Dermis blood vessel endothelial cell (primary cell): Measurements from ENCODE around the gene TSPEAR. TPM values are rescaled to one million over a fixed set of nuclear protein-coding genes. Genes with fewer than 3 reads are reported as not detected.
"Not testable (repeated sequence)": the region's sequence is repeated elsewhere in the genome, so short reads cannot be mapped to it uniquely, and the experiment has no call there.

Source experiments
- DNase-seq: peaks from one replicate; pipeline ENCODE4 v3.0.0; 2010
- total RNA-seq: library from RNA; depleted of rRNA; stranded (reverse); fragments of >200 nt; gene quantifications from 2 replicates; pipeline ENCODE4 v1.2.3, GENCODE V29; 2014

Gene TSPEAR
- total RNA-seq, 1 donor from 2014 or later, result 1.0 TPM

DNA sequence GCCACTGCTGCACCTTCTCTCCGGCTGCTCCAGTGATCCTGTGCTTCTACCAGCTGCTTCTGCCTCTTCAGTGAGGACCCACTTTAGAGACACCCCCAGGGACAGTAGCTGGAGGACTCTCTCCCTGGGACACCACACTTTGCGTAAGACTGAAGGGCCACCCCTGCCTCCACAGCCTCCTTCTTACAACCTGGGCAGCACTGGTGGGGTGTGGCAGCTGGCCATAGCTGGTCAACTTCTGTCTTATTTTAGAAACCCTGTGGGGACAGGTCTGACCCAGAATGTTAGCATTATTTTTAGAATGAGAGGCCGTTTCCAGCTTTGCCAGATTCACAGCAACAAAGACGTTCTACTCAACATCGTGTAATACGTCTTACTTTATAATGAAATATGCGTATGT, 85.6 kb downstream of the TSPEAR start:
- no peak for DNase-seq

DNA sequence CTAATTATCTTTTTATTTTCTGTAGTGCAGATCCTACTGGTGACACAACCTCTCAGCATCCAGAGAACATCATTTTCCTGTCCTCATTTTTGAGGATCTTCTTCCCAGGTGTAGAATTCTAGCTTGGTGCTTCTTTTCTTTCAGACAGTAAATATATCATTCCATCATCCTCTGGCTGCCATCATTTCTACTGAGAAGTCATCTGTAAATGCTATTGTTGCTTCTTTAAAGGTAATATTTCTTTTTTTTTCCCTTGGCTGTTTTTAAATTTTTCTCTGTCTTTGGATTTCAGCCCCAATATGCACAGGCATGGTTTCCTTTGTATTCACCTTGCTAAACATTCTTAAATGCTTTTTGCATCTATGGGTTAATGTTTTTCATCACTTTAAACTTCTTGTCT, 87.8 kb downstream of the TSPEAR start:
- DNase-seq, result no peak

DNA sequence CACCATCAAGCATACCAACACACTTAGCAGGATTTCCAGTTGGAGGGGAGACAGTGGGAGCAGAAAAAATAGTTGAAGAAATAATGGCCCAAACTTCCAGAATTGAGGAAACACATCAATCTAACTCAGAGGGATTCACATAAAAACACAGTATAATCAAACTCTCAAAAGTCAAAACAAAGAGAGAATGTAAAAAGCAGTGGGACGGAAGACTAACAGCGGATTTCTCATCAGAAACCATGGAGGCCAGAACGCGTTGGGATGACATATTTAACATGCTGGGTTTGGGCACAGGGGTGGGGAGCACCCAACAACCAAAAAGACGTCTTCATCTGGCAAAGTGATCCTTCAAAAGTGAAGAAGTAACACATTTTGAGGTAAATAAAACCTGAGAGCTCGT, 91.5 kb downstream of the TSPEAR start:
- DNase-seq, result no peak

DNA sequence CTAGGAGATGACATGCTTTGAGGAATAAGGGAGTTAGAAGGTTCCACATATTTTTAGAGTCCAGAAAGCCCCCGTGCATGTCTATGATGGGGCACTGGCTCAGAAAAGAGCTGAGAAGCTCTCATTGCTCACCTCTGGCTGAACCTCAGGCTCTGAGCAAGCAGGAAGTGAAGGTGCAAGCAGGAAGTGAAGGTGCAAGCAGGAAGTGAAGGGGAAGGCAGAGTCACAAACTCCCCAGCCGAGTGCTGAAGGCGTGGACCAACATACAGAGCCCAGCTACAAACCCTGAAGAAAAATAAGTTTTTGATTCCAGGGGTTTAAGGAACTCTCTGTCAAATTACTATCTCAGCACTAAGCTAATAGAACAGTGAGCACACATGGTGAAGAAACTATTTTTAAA, 92.5 kb downstream of the TSPEAR start:
- peak; percentile 7 for DNase-seq

DNA sequence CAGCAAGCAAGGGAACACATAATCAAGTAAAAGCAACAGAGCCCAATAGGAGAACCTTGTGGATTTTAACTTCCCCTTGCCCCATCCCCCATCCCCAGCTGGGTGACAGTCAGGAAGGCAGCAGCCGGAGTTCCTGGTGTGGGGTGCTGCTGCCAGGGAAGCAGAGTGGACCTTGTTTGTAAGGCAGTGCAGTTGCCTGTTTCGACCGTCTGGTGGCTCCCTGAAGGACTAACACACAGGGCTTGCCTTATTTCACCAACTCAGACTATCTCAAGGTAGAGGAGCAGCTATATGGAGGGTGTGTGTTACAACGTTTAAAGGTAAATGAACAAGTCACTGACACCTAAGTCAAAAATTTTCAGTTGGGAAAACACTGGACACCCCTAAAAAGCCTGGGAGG, 92.9 kb downstream of the TSPEAR start:
- DNase-seq, result peak; percentile 65

DNA sequence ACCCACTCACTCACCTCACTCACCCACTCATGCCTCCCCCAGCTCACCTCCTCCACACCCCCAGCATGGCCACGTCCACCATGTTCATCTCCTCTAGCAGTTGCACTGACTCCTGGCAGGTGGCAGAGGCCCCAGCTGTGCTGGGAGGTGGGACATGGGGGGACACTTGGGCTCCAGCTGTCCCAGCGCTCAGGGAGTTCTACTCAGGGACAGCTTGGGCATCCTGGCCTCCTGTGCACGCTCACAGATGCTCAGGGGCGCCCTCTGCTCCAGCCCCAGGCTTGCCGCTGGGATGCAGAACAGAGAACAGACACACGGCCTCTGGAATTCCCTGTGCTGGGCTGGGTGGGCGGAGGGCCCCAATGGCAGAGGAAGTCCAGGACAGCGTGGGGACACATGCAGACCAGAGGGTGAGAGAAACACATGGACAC, 94.3 kb downstream of the TSPEAR start:
- DNase-seq, result no peak

DNA sequence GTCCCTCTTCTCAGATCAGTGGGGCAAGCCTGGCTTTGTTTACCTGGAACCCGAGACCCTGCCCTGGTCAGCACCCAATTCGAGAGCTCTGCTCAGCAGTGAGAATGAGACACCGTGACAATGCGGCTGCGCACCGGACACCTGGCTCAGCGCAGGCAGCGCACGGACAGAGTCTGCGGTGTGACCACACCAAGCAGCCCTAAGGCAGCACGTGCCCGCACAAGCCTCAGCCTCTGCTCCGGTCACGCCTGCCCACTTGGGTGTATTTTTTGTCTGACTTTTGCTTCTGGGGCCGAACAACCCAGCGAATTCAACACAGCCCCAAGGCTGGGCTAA, 94.8 kb downstream of the TSPEAR start:
- no peak for DNase-seq

DNA sequence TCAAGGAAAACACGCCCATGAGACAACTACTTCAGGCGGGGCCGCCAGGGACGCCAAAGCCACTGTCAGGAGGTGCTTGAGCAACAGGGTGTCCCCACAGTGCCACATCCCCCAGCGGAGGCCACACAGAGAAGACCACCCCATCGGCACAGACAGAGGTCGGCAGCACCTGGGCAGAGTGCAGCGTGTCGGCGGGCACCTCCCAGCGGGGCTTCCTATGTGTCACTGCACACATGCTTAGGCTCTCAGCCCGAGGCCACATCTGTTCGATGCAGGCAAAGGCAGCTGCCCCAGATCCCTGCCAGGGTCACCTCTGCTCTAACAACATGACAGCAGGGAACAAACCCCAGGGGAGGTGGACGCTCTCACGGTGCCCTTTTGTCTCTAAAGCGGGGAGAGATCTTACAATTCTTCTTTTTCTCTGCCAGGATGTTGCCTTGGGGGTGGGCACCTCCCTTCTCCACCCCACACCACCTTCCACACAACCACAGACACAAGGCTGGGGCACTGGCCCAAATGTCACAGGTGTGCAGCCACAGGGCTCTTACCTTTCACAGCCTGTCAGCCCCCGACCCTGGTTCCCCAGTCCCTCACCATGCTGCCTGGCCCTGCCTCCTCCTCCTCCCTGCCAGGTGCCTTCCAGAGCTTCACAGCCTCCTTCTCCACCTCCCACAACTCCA, 95.3 kb downstream of the TSPEAR start:
- DNase-seq, result no peak

DNA sequence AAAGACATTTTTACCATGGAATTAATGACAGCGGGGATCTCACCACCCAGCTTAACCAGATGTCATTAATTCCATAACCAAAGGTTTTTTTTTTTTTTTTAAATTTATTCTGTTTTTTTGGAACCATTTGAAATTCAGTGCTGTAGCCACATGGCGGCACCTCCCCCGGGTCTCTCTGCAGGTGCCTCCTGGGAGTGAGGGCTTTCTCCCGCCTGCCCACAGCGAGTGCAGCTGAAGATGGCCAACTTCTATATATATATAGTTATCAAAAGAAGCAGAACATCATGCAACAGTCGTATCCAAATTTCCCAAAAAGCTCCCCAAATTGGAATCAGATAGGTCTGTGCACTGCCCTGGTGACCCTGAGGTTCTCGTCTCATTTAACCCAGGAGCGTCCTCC, 95.9 kb downstream of the TSPEAR start:
- no peak for DNase-seq

DNA sequence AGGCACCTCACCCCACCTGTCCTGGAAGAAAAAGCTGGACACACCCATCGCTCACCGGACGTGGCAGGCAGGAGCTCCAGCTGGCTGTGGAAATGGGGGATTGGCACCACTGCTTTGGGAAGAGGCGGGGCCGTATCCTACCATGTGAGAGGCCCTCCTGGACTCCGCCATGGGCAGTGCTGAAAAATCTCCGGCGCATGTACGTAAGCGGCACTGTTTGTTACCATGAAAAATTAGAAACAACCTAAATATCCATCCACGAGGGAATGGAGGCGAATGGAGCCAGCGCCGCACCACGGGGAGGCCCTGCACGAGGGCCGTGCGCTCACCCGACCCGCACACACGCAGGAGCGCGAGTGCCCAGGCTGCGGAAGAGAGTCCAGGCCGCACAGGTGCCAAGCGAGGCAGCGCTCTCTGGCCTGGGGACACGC, 96.4 kb downstream of the TSPEAR start:
- no peak for DNase-seq

DNA sequence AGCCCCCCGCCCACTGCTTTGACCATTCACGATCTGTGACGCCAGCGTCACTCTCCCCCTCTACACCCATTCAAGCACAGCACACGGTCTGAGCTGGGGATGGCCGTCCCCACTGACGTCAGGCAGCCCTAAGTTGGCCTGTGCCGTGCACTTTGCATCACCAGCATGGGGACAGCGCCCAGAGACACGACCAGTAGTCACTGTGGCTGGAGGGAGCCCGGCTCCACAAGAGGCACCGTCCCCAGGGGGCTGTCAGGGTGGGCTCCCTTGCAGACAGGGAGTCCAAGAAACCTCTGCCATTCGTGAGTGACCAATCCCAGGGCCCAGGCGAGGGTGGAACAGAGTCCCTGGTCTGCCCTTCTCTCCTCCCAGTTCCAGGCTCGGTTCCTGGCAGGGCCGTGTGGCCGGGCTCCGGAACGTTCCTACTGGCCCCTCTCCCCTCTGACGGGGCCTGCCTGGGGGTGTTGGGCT, 97.2 kb downstream of the TSPEAR start:
- DNase-seq, result no peak

DNA sequence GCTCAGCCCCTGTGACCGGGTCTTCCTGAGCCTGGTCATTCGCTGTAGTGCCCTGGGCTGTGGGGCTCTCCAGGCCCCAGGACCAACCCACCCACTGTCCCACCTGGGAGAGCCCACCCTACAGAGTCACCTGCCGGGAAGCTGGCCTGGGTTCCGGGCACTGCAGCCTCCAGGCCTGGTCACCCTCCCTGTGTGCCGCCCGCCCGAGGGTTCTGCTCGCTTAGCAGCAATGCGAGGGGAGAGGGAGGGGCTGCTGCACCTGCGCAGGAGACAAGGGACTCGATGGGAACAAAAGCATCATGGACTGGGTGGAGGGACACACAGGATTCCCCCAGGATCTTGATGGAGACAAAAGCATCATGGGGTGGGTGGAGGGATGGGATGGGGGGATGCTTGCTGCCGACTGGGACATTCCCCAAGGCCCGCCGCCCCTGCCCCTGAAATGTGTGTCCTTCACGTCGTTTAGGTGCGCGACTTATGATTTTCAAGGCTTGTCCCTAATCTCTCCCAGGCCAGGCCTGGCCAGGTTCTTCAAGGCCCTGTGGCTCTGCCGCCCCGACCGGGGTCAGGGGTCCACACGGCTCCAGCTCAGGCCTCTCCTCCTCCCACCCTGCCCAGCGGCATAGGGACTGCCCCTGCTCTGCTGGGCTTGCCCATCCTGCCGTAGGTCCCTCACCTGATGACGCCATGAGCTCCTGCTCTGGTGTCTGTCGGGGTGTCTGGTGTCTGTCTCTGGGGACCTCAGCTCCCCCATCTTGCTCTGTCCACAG, 97.8 kb downstream of the TSPEAR start:
- no peak for DNase-seq

DNA sequence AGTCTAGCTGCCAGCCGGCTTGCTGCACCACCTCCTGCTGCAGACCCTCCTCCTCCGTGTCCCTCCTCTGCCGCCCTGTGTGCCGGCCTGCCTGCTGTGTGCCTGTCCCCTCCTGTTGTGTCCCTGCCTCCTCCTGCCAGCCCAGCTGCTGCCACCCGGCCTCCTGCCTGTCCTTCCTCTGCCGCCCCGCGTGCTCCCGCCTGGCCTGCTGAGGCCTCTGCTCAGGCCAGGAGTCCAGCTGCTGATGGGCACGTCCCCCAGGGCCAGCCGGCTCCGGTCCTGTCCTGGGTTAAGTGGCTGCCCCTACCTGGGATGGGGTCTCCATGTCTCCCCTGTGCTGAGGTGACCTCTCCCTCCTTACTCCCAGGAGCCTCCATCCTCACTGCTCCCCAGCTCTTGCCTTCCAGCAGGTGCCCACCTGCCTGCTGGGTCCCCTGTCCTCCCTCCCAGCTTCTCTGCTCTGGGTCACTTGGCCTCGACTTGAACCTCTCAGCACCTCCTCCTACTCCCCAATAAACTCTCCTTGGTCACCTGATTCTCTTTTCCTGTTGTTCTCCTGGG, 98.6 kb downstream of the TSPEAR start:
- no peak for DNase-seq

DNA sequence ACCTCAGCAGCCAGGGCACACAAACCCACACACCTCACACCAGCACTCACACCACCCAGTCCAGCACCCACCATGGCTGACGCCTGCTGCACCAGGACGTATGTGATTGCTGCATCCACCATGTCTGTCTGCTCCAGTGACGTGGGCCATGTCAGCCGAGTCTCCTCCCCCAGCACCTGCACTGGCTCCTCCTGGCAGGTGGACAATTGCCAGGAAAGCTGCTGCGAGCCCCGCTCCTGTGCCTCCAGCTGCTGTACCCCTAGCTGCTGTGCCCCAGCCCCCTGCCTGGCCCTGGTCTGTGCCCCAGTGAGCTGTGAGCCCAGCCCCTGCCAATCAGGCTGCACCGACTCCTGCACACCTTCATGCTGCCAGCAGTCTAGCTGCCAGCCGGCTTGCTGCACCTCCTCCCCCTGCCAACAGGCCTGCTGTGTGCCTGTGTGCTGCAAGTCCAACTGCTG, 99.3 kb downstream of the TSPEAR start, which contains the start of gene KRTAP10-8:
Gene KRTAP10-8 (plus strand): TSS at position 51 of the 458 bp plus-strand sequence. CDS start 22 bp downstream, at position 73.
- no peak for DNase-seq

DNA sequence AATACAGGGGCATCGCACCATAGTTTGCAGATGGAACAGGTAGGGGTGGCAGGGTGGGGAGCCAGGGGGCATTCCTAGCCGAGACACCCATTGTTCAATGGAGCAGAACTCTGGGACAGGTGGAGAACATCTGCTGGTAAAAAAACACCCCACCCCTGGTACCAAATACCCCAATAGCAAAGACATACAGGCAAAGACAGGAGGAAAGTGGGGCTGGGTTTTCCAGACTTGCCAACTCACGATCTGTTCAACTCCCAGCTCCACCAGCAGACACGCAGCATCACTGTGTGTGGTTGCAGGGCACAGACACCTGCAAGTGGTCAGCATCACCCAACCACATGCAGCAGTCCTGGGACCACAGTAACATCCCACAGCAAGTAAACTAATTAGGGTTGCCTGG, 99.8 kb downstream of the TSPEAR start:
- DNase-seq, result no peak

DNA sequence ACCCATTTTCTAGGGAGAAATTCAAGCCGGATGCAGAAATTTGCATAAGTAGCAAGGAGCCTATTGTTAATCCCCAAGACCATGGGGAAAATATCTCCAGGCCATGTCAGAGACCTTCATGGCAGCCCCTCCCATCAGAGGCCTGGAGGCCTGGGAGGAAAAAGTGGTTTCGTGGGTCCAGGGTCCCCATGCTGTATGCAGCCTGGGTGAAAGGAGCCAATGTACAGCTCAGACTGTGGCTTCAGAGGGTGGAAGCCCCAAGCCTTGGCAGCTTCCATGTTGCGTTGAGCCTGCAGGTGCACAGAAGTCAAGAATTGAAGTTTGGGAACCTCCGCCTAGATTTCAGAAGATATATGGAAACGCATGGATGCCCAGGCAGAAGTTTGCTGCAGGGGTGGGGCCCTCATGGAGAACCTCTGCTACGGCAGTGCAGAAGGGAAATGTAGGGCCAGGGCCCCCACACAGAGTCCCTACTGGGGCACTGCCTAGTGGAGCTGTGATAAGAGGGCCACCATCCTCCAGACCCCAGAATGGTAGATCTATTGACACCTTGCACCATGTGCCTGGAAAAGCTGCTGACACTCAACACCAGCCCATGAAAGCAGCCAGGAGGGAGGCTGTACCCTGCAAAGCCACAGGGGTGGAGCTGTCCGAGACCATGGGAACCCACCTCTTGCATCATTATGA, 101.1 kb downstream of the TSPEAR start:
- not testable (repeated sequence) for DNase-seq

DNA sequence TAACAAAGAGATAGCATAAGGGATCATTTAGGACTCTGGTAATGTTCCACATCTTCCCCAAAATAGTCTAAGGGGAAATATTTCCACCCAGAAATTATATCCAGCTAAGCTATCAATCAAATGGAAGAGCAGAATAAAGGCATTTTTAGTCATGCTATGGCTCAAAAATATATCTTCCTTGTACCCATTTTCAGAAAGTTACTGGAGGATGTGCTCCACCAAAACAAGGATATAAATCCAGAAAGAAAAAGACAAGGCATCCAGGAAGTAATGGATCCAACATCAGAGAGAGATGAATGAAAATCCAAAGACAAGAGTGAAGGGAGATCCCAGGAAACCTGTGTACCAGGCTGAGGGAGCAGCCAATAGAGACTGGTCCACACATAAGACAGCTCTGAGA, 102.2 kb downstream of the TSPEAR start:
- no peak for DNase-seq

DNA sequence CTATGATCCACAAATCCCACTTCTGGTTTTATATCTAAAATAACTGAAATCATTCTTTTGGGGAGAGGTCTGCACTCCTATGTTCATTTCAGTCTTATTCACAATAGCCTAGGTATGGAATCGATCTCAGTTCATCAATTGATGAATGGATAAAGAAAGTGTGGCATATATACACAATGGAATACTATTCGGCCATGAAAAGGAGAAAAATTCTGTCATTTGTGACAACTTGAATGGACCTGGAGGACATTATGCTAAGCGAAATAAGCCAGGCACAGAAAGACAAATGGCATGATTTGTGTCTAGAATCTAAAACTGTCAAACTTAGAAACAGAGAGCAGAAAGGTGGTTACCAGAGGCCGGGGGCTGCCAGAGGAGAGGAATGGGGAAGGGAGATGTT, 104.9 kb downstream of the TSPEAR start:
- no peak for DNase-seq

DNA sequence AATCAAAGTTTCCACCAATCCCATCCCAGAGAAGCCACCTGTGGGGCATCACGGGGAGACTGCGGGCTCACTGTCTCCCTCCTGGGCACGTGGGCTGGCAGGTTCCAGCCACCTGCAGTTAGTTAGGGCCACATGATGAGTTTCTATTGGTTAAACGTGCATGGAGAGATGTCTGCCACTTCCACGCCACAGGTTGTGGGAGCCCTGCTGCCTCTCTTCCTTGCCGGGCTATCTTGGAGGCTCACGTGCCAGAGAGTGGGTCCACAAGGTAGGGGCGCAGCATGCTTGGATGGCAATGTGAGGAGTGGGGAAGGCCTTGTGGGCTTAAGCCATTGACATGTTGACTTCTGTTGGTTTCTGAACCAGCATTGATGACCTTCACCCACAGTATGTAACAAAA, 107.5 kb downstream of the TSPEAR start:
- no peak for DNase-seq

DNA sequence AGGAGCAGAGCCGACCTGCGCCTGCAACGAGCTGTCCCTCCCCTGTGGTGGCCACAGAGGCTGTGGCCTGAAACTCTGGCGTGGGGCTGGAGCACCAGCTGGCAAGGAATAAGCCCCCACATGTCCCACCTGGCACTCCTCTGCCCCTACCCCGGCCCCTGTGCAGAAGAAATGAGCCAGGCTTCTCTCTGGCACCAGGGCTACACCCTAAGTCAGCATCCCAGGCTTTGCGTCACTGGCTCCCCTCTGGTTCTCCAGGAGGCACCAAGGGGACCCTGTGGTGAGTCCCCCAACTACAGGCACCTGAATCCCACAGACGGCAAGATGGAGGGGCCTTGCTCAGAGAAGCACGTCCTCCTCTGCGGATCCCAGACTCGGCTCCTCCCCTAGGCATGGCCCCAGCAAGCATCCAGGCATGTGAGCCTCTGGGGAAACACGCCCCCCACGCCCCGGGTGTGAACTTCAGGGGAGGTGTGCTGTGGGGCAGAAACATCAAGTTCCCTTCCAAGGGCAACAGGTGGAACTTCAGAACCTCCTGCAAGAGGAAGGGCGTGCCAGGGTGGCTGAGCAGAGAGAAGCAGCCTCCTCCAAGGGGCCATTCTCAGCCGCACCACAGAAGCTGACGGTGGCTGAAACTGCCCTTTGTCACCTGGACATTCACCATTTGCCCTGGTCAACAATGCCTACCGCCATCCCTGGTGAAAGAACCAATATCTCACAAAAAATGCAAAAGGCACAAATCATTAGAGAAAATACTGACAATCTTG, 108.1 kb downstream of the TSPEAR start:
- no peak for DNase-seq

DNA sequence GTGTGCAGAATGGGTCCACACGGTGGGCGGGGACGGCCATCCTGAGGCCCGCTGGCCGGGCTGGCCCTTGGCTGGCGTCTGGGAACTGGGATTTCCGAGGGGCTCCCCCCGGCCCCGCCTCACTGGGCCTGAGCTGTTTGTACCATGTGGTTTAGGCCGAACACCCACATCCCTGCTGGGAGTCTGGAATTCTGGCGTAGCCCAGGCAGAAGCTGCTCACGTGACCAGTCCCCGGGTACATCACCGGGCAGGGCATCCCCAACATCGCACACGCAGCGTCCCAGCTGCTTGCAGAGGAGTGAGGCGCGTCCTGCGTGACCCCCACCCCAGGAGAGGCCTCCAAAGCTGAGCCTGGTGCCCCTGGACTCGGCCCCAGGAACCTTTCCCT, 108.9 kb downstream of the TSPEAR start:
- no peak for DNase-seq
